DOHH2 (cell line): Measurements from ENCODE around the gene LTO1.

Source experiments
- H3F3A ChIP-seq: fragments of 200-600 bp; sonication (generic), shearing (Covaris generic); 2 replicates; pipeline ENCODE4 v1.6.0; 2016; ENCODE audit warnings: antibody characterized with exemption, mild to moderate bottlenecking; ENCODE audit not compliant: control insufficient read depth, insufficient read depth
- H3K27ac ChIP-seq: fragments of 200-600 bp; sonication (generic); 2 replicates; pipeline ENCODE4 v1.5.1; 2014; ENCODE audit warnings: low read depth, mild to moderate bottlenecking, low read length, moderate library complexity
- H3K27me3 ChIP-seq: fragments of 200-600 bp; sonication (generic); 2 replicates; pipeline ENCODE4 v1.6.1; 2014; ENCODE audit warnings: mild to moderate bottlenecking, low read length, mixed read lengths; ENCODE audit not compliant: control insufficient read depth
- H3K36me3 ChIP-seq: fragments of 200-600 bp; sonication (generic); 2 replicates; pipeline ENCODE4 v1.6.1; 2014; ENCODE audit warnings: mild to moderate bottlenecking, low read length, moderate library complexity, mixed read lengths; ENCODE audit not compliant: control insufficient read depth
- H3K4me1 ChIP-seq: fragments of 200-600 bp; sonication (generic); 2 replicates; pipeline ENCODE4 v1.6.1; 2014; ENCODE audit warnings: mild to moderate bottlenecking, low read length, mixed read lengths; ENCODE audit not compliant: control insufficient read depth
- H3K4me2 ChIP-seq: fragments of 200-600 bp; sonication (generic); 2 replicates; pipeline ENCODE4 v1.6.0; 2014; ENCODE audit warnings: mild to moderate bottlenecking, low read length, moderate library complexity
- H3K4me3 ChIP-seq: fragments of 200-600 bp; sonication (generic); 2 replicates; pipeline ENCODE4 v1.5.1; 2014; ENCODE audit warnings: mild to moderate bottlenecking, low read length, mixed read lengths
- H3K79me2 ChIP-seq: fragments of 200-600 bp; sonication (generic); 2 replicates; pipeline ENCODE4 v1.6.1; 2014; ENCODE audit warnings: mild to moderate bottlenecking, low read length, mixed read lengths; ENCODE audit not compliant: control insufficient read depth
- H3K9me2 ChIP-seq: fragments of 200-600 bp; sonication (generic); replicated peaks from 2 replicates; pipeline ENCODE4 v1.6.1; 2014; ENCODE audit warnings: mild to moderate bottlenecking, low read length, mixed read lengths; ENCODE audit not compliant: control insufficient read depth
- H3K9me3 ChIP-seq: fragments of 200-600 bp; sonication (generic); 2 replicates; pipeline ENCODE4 v1.6.1; 2014; ENCODE audit warnings: antibody characterized with exemption, low read length, mixed read lengths; ENCODE audit not compliant: control insufficient read depth, insufficient read depth
- H4K20me1 ChIP-seq: fragments of 200-600 bp; sonication (generic); 2 replicates; pipeline ENCODE4 v1.6.0; 2014; ENCODE audit warnings: low read depth, mild to moderate bottlenecking, antibody characterized with exemption, low read length, moderate library complexity; ENCODE audit not compliant: control insufficient read depth, insufficient read depth
- CTCF ChIP-seq: fragments of 200-600 bp; sonication (generic); IDR thresholded peaks from one replicate; pipeline ENCODE4 v1.5.1; 2014; ENCODE audit warnings: antibody characterized with exemption, mild to moderate bottlenecking, low read depth, low read length; ENCODE audit not compliant: poor library complexity, severe bottlenecking
- EZH2phosphoT487 ChIP-seq: fragments of 200-600 bp; sonication (generic); IDR thresholded peaks from 2 replicates; pipeline ENCODE4 v1.6.1; 2017; ENCODE audit warnings: borderline replicate concordance, mild to moderate bottlenecking, antibody characterized with exemption, low read length, moderate library complexity, mixed read lengths

Gene LTO1

GRCh38 chr11:69640260-69640994 lies 34.7 kb downstream of the LTO1 start:
- Histone ChIP-seq H3K9me3 (no peaks in the 10 kb centered on the region), H3K27ac (no peak overlapping the region), H3K4me1 (peaks cover 6% of the 10 kb centered on the region), H3K4me3 (no peak overlapping the region), H4K20me1 (no peaks in the 10 kb centered on the region), H3K4me2 (no peak overlapping the region), H3F3A (no peaks in the 10 kb centered on the region), H3K27me3 (peaks cover 44% of the 10 kb centered on the region), H3K79me2 (no peaks in the 10 kb centered on the region), H3K36me3 (no peaks in the 10 kb centered on the region), H3K9me2 (no peaks in the 10 kb centered on the region)
- no peak for TF ChIP-seq CTCF
- no peak for TF ChIP-seq EZH2phosphoT487

GRCh38 chr11:69639831-69640230 lies 35.3 kb downstream of the LTO1 start:
- Histone ChIP-seq H4K20me1 (no peaks in the 10 kb centered on the region), H3K9me3 (no peaks in the 10 kb centered on the region), H3F3A (no peaks in the 10 kb centered on the region), H3K27ac (no peak overlapping the region), H3K79me2 (no peaks in the 10 kb centered on the region), H3K36me3 (no peaks in the 10 kb centered on the region), H3K27me3 (peaks cover 44% of the 10 kb centered on the region), H3K4me3 (no peak overlapping the region), H3K4me1 (peaks cover 6% of the 10 kb centered on the region), H3K9me2 (no peaks in the 10 kb centered on the region), H3K4me2 (no peak overlapping the region)
- TF ChIP-seq EZH2phosphoT487 (no peak), CTCF (no peak)

GRCh38 chr11:69638941-69639681 lies 36.0 kb downstream of the LTO1 start:
- Histone ChIP-seq H3K79me2 (no peaks in the 10 kb centered on the region), H3K4me3 (no peak overlapping the region), H3K27ac (no peak overlapping the region), H3K36me3 (no peaks in the 10 kb centered on the region), H4K20me1 (no peaks in the 10 kb centered on the region), H3K4me2 (no peak overlapping the region), H3K9me2 (no peaks in the 10 kb centered on the region), H3K4me1 (peaks cover 6% of the 10 kb centered on the region), H3F3A (no peaks in the 10 kb centered on the region), H3K27me3 (peaks cover 44% of the 10 kb centered on the region), H3K9me3 (no peaks in the 10 kb centered on the region)
- TF ChIP-seq CTCF (no peak), EZH2phosphoT487 (no peak)
